GM12874 (cell line): ENCODE data around the gene EREG.

Source experiments
- CTCF ChIP-seq: IDR thresholded peaks from 2 replicates; pipeline ENCODE4 v1.5.1; 2011; ENCODE audit warnings: low read depth, mild to moderate bottlenecking, control low read depth, low read length, moderate library complexity; ENCODE audit not compliant: insufficient read depth

The EREG gene

GRCh38 chr4:74428276-74428675 is 63.3 kb downstream of the EREG start:
- no peak for TF ChIP-seq CTCF

- no peak for TF ChIP-seq CTCF
These were observed 66.3 kb downstream of the EREG start for GRCh38 chr4:74431113-74431826.

- no peak for TF ChIP-seq CTCF
These were observed 68.1 kb downstream of the EREG start for GRCh38 chr4:74433043-74433442.

- TF ChIP-seq CTCF, result no peak
These were observed 68.7 kb downstream of the EREG start for GRCh38 chr4:74433541-74434172.

GRCh38 chr4:74435296-74435695 is 70.4 kb downstream of the EREG start:
- TF ChIP-seq CTCF, result no peak

GRCh38 chr4:74437866-74438265 is 72.9 kb downstream of the EREG start:
- TF ChIP-seq CTCF, result no peak
